ENCODE measurements around the gene RBFOX2.

The RBFOX2 gene

GRCh38 chr22:35896111-35896705 lies 132.4 kb downstream of the RBFOX2 start:
- DNase-seq (ENCODE audit: low read depth): no peak

- no peak for DNase-seq (ENCODE audit: low read depth)
These were observed 133.5 kb downstream of the RBFOX2 start for GRCh38 chr22:35894937-35895708.

GRCh38 chr22:35894464-35894878 lies 134.2 kb downstream of the RBFOX2 start:
- no peak for DNase-seq (ENCODE audit: low read depth)

- DNase-seq (ENCODE audit: low read depth): no peak
These were observed 134.9 kb downstream of the RBFOX2 start for GRCh38 chr22:35893698-35894097.

GRCh38 chr22:35892192-35892591 lies 136.4 kb downstream of the RBFOX2 start:
- no peak for DNase-seq (ENCODE audit: low read depth)

GRCh38 chr22:35891442-35891841 lies 137.2 kb downstream of the RBFOX2 start:
- DNase-seq (ENCODE audit: low read depth): no peak

GRCh38 chr22:35889071-35889470 lies 139.6 kb downstream of the RBFOX2 start:
- DNase-seq (ENCODE audit: low read depth): no peak

- DNase-seq (ENCODE audit: low read depth): no peak
These were observed 140.3 kb downstream of the RBFOX2 start for GRCh38 chr22:35888181-35888870.

- no peak for DNase-seq (ENCODE audit: low read depth)
These were observed 141.2 kb downstream of the RBFOX2 start for GRCh38 chr22:35887296-35887875.

GRCh38 chr22:35886309-35886708 lies 142.3 kb downstream of the RBFOX2 start:
- DNase-seq (ENCODE audit: low read depth): no peak

GRCh38 chr22:35884529-35884928 lies 144.1 kb downstream of the RBFOX2 start:
- no peak for DNase-seq (ENCODE audit: low read depth)

GRCh38 chr22:35883031-35883620 lies 145.5 kb downstream of the RBFOX2 start:
- no peak for DNase-seq (ENCODE audit: low read depth)

- DNase-seq (ENCODE audit: low read depth): no peak
These were observed 146.2 kb downstream of the RBFOX2 start for GRCh38 chr22:35882211-35883030.

- no peak for DNase-seq (ENCODE audit: low read depth)
These were observed 149.3 kb downstream of the RBFOX2 start for GRCh38 chr22:35879351-35879750.

GRCh38 chr22:35873426-35873825 lies 155.2 kb downstream of the RBFOX2 start:
- no peak for DNase-seq (ENCODE audit: low read depth)

- no peak for DNase-seq (ENCODE audit: low read depth)
These were observed 156.2 kb downstream of the RBFOX2 start for GRCh38 chr22:35872451-35872850.

- no peak for DNase-seq (ENCODE audit: low read depth)
These were observed 157.9 kb downstream of the RBFOX2 start for GRCh38 chr22:35870517-35871293.

- no peak for DNase-seq (ENCODE audit: low read depth)
These were observed 159.7 kb downstream of the RBFOX2 start for GRCh38 chr22:35868938-35869337.

GRCh38 chr22:35866651-35867050 lies 162.0 kb downstream of the RBFOX2 start:
- no peak for DNase-seq (ENCODE audit: low read depth)

GRCh38 chr22:35864545-35865165 lies 164.0 kb downstream of the RBFOX2 start:
- no peak for DNase-seq (ENCODE audit: low read depth)

Measured in stimulated activated CD8-positive, alpha-beta memory T cell treated with anti-CD3 and anti-CD28 coated beads, Interleukin-4, amount 100 ng/mL, for 24 hours (primary cell).